Thyroid gland (tissue), 4 donors: Measurements from ENCODE around the gene ARHGAP24. TPM values are rescaled to one million over a fixed set of nuclear protein-coding genes. Genes with fewer than 3 reads are reported as not detected.

ENCODE experiments used
- DNase-seq, 2 donors: peaks; one replicate each; pipeline ENCODE4 v3.0.0-alpha.2; 2019
- H3K27ac ChIP-seq, 3 donors: fragments of 200-600 bp; sonication (generic); 1 replicate in 2 of 3; 2 replicates in 1 of 3; pipeline ENCODE4 v1.5.1; 2016 to 2019; ENCODE audit warnings: mild to moderate bottlenecking in 1 of 3, moderate library complexity in 1 of 3
- H3K27me3 ChIP-seq: fragments of 200-600 bp; sonication (generic); one replicate; pipeline ENCODE4 v1.5.1; 2019
- H3K36me3 ChIP-seq, 2 donors: fragments of 200-600 bp; sonication (generic); one replicate each; pipeline ENCODE4 v1.5.1; 2016 to 2019
- H3K4me1 ChIP-seq, 2 donors: fragments of 200-600 bp; sonication (generic); one replicate each; pipeline ENCODE4 v1.5.1; 2017 to 2019
- H3K4me3 ChIP-seq, 3 donors: fragments of 200-600 bp; sonication (generic); replicated peaks in 1 of 3; 1 replicate in 2 of 3; 2 replicates in 1 of 3; pipeline ENCODE4 v1.5.1; 2016; ENCODE audit warnings: mild to moderate bottlenecking in 1 of 3
- H3K9me3 ChIP-seq: fragments of 200-600 bp; sonication (generic); one replicate; pipeline ENCODE4 v1.5.1; 2017
- CTCF ChIP-seq, 6 experiments: fragments of 200-600 bp in 3 of 6; fragments of 450-650 bp in 3 of 6; sonication (generic) in 3 of 6; IDR thresholded peaks; one replicate each; pipeline ENCODE4 v1.5.1; 2016 to 2019; ENCODE audit warnings: antibody characterized with exemption in 6 of 6, mild to moderate bottlenecking in 2 of 6, inconsistent platforms in 1 of 6, moderate library complexity in 1 of 6
- POLR2A ChIP-seq, 2 donors: fragments of 450-650 bp; IDR thresholded peaks; one replicate each; pipeline ENCODE4 v1.6.1; 2017; ENCODE audit warnings: antibody characterized with exemption in 2 of 2, mild to moderate bottlenecking in 2 of 2, moderate library complexity in 1 of 2
- WGBS, 2 donors: methylation state at CpG; one replicate each; pipeline ENCODE4 v1.1.5; 2017; 5-methylcytosine and 5-hydroxymethylcytosine counted together
- intact Hi-C: fragments of 100-400 bp; cut with DNase I; formaldehyde crosslinking; loops from one replicate; pipeline ENCODE4 v1.15.1; 2023
- total RNA-seq, 4 donors: library from RNA; depleted of rRNA; stranded (reverse); fragments of >200 nt; gene quantifications; one replicate each; pipeline ENCODE4 v1.2.3, GENCODE V29; 2016

Gene ARHGAP24
- total RNA-seq, 4 donors from 2014 or later = 20.8 to 70.3 (median 52.4) TPM

- no peak overlapping the region for H3K4me3 ChIP-seq
- no peak for TF ChIP-seq POLR2A (IDR thresholded peaks at IDR 0.05)
- no peak for TF ChIP-seq CTCF (IDR thresholded peaks at IDR 0.05)
- H3K9me3 ChIP-seq = no peaks in the 10 kb centered on the region
- no peaks in the 10 kb centered on the region for H3K27me3 ChIP-seq
- no peak for DNase-seq
- intact Hi-C loops = no loop called here
- H3K4me1 ChIP-seq = no peaks in the 10 kb centered on the region
- H3K27ac ChIP-seq = no peak overlapping the region
- 73 to 74% methylated on average over 4 of the region's 4 CpGs for WGBS, 2 donors
- no peaks in the 10 kb centered on the region for H3K36me3 ChIP-seq
Observed at GRCh38 chr4:85577307-85577706, 102.4 kb downstream of the ARHGAP24 start.

- intact Hi-C loops = no loop called here
- Histone ChIP-seq H3K27me3 (no peaks in the 10 kb centered on the region), H3K4me3 (no peak overlapping the region), H3K4me1 (no peaks in the 10 kb centered on the region), H3K36me3 (no peaks in the 10 kb centered on the region), H3K27ac (no peak overlapping the region), H3K9me3 (no peaks in the 10 kb centered on the region)
- no peak for DNase-seq
- no peak for TF ChIP-seq CTCF (IDR thresholded peaks at IDR 0.05)
- no peak for TF ChIP-seq POLR2A (IDR thresholded peaks at IDR 0.05)
- 93 to 98% methylated on average over 2 of the region's 2 CpGs for WGBS, 2 donors
Observed at GRCh38 chr4:85579942-85580341, 105.0 kb downstream of the ARHGAP24 start.

GRCh38 chr4:85580489-85580888 is 105.5 kb downstream of the ARHGAP24 start:
- Histone ChIP-seq H3K27ac (no peak overlapping the region), H3K4me1 (no peaks in the 10 kb centered on the region), H3K36me3 (no peaks in the 10 kb centered on the region), H3K9me3 (no peaks in the 10 kb centered on the region), H3K4me3 (no peak overlapping the region), H3K27me3 (no peaks in the 10 kb centered on the region)
- 91% methylated on average over 5 of the region's 5 CpGs for WGBS, 2 donors
- intact Hi-C loops = no loop called here
- no peak for TF ChIP-seq CTCF (IDR thresholded peaks at IDR 0.05)
- TF ChIP-seq POLR2A (IDR thresholded peaks at IDR 0.05) = no peak
- DNase-seq = no peak

- H3K4me3 ChIP-seq = no peak overlapping the region
- H3K4me1 ChIP-seq = no peaks in the 10 kb centered on the region
- no peaks in the 10 kb centered on the region for H3K9me3 ChIP-seq
- no peaks in the 10 kb centered on the region for H3K27me3 ChIP-seq
- no peaks in the 10 kb centered on the region for H3K36me3 ChIP-seq
- TF ChIP-seq POLR2A (IDR thresholded peaks at IDR 0.05) (no peak), CTCF (IDR thresholded peaks at IDR 0.05) (no peak)
- H3K27ac ChIP-seq = no peak overlapping the region
- WGBS, 2 donors = 50 to 63% methylated on average over 1 of the region's 1 CpG
- DNase-seq = no peak
- intact Hi-C loops = no loop called here
Observed at GRCh38 chr4:85587952-85588351, 113.0 kb downstream of the ARHGAP24 start.

GRCh38 chr4:85591406-85592098 is 116.6 kb downstream of the ARHGAP24 start:
- DNase-seq = no peak
- 91 to 95% methylated on average over 3 of the region's 3 CpGs for WGBS, 2 donors
- Histone ChIP-seq H3K4me3 (no peak overlapping the region), H3K9me3 (no peaks in the 10 kb centered on the region), H3K27me3 (no peaks in the 10 kb centered on the region), H3K27ac (no peak overlapping the region), H3K4me1 (no peaks in the 10 kb centered on the region), H3K36me3 (no peaks in the 10 kb centered on the region)
- TF ChIP-seq POLR2A (IDR thresholded peaks at IDR 0.05) (no peak), CTCF (IDR thresholded peaks at IDR 0.05) (no peak)
- intact Hi-C loops = no loop called here
